T-helper 2 cell treated with Interferon-gamma antibody and Interleukin-4, amounts not matched to agents 100 ng/mL and 5 ng/mL, for 36 hours (primary cell): ENCODE data around the gene ADAMTSL2. TPM values are rescaled to one million over a fixed set of nuclear protein-coding genes. Genes with fewer than 3 reads are reported as not detected.

Source experiments
- intact Hi-C: fragments of 100-400 bp; cut with micrococcal nuclease; formaldehyde crosslinking; loops from one replicate; pipeline ENCODE4 v1.15.1; 2023
- total RNA-seq: library from RNA; stranded (reverse); gene quantifications from 2 replicates; pipeline ENCODE4 v1.2.3, GENCODE V29; 2022

ADAMTSL2 gene
- total RNA-seq, 1 donor from 2014 or later, result not detected

DNA sequence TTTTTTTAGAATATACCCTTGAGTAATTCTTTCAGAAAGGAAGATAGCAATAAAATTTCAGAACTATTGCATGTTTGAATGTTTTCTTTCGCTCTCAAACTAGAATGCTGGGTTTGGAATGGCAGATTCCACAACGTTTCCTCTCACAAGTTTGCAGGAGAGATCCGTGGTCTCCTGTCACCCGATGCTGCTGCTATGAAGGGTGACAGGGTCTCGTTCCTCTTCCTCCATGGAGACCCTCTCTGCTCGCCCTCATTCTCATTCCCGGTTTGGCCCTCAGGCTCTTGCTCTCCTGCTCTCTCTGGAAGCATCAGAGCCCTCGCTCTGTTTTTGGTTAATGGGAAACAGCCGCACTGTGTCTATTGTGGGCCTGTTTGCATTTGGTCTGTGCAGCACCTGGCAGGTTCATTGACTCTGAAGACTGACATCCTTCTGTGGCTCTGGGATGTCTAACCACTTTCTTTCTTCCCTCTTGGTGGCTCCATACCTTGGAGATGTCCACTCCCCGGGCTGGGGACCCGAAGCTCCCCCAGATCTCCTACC lies 87.3 kb downstream of the ADAMTSL2 start:
- intact Hi-C loops, result no loop called here

DNA sequence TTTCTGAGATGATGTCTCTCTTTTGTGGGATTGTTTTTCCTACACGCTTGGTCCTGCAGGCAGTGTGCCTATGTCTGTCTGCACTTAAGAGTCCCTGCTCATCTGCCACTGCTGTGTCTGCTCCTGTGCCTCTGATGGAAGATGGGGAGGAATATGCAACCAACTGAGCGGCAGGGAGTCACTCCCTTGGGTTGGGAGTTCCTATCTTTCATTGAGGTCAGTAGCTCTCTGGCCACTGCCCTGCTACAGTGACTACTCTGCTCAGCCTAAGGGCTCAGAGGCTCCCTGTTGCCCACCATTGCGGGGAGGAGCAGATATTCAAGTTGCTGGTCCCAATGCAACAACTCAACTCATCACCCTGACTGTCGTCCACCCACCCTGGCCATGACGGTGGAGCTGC lies 88.1 kb downstream of the ADAMTSL2 start:
- intact Hi-C loops, result no loop called here

Other genes with a start within 250 kb of the ADAMTSL2 start
- gene SURF6, start 198.5 kb upstream of the ADAMTSL2 start, total RNA-seq, result 17.9 and 19.0 TPM in 2 replicates
- 27.0 and 27.9 TPM in 2 replicates for gene MED22, start 186.6 kb upstream of the ADAMTSL2 start, total RNA-seq
- gene RPL7A, start 186.5 kb upstream of the ADAMTSL2 start, total RNA-seq, result 2,139 and 2,222 TPM in 2 replicates
- 40.3 and 40.9 TPM in 2 replicates for gene SURF1, start 178.2 kb upstream of the ADAMTSL2 start, total RNA-seq
- gene SURF2, start 178.2 kb upstream of the ADAMTSL2 start, total RNA-seq, result 14.5 and 16.0 TPM in 2 replicates
- 203 and 205 TPM in 2 replicates for gene SURF4, start 158.6 kb upstream of the ADAMTSL2 start, total RNA-seq
- gene STKLD1, start 158.3 kb upstream of the ADAMTSL2 start, total RNA-seq, result 0.59 and 1.1 TPM in 2 replicates
- 25.6 and 26.1 TPM in 2 replicates for gene REXO4, start 116.7 kb upstream of the ADAMTSL2 start, total RNA-seq
- 2.3 TPM in 2 replicates for gene ADAMTS13, start 112.3 kb upstream of the ADAMTSL2 start, total RNA-seq
- 0.75 and 0.82 TPM in 2 replicates for gene CACFD1, start 74.7 kb upstream of the ADAMTSL2 start, total RNA-seq
- 2.6 and 2.7 TPM in 2 replicates for gene SLC2A6, start 55.6 kb upstream of the ADAMTSL2 start, total RNA-seq
- gene MYMK, start 9.7 kb upstream of the ADAMTSL2 start, total RNA-seq, result not detected in 2 replicates
- gene FAM163B, start 74.7 kb downstream of the ADAMTSL2 start, total RNA-seq, result not detected in 2 replicates
- gene DBH, start 101.7 kb downstream of the ADAMTSL2 start, total RNA-seq, result not detected in 2 replicates
- 0.68 and 0.73 TPM in 2 replicates for gene SARDH, start 203.6 kb downstream of the ADAMTSL2 start, total RNA-seq